GM23338 (cell line): ENCODE data around the gene PML. TPM values are rescaled to one million over a fixed set of nuclear protein-coding genes. Genes with fewer than 3 reads are reported as not detected.

Source experiments
- ATAC-seq: fragments of 200-7000 bp; cut with Tn5 transposase; 3 replicates; pipeline ENCODE4 v1.9.1; 2020
- DNase-seq: peaks from one replicate; pipeline ENCODE4 v3.0.0-alpha.2; 2015; ENCODE audit warnings: low spot score
- H2AFZ ChIP-seq: fragments of 200-600 bp; sonication (generic); 2 replicates; pipeline ENCODE4 v1.8.0; 2016; ENCODE audit warnings: antibody characterized with exemption, mild to moderate bottlenecking, moderate library complexity
- H3F3A ChIP-seq: fragments of 200-600 bp; sonication (generic); replicated peaks from 2 replicates; pipeline ENCODE4 v1.8.0; 2017; ENCODE audit warnings: antibody characterized with exemption, mixed run types, low read depth
- H3K27ac ChIP-seq: fragments of 200-600 bp; sonication (generic); 2 replicates; pipeline ENCODE4 v1.6.1; 2016; ENCODE audit warnings: low read depth
- H3K27me3 ChIP-seq: fragments of 200-600 bp; sonication (generic); 2 replicates; pipeline ENCODE4 v1.8.0; 2016; ENCODE audit warnings: mild to moderate bottlenecking, mixed run types, moderate library complexity; ENCODE audit not compliant: insufficient read depth
- H3K36me3 ChIP-seq: fragments of 200-600 bp; sonication (generic); 2 replicates; pipeline ENCODE4 v1.8.0; 2016; ENCODE audit warnings: mild to moderate bottlenecking; ENCODE audit not compliant: insufficient read depth
- H3K4me1 ChIP-seq: fragments of 200-600 bp; sonication (generic); 2 replicates; pipeline ENCODE4 v1.8.0; 2016; ENCODE audit warnings: mild to moderate bottlenecking, moderate library complexity; ENCODE audit not compliant: insufficient read depth
- H3K4me2 ChIP-seq: fragments of 200-600 bp; sonication (generic); 2 replicates; pipeline ENCODE4 v1.7.1; 2017; ENCODE audit warnings: mixed run types
- H3K4me3 ChIP-seq: fragments of 200-600 bp; sonication (generic); 2 replicates; pipeline ENCODE4 v1.6.1; 2016; ENCODE audit warnings: mixed run types
- H3K79me2 ChIP-seq: fragments of 200-600 bp; sonication (generic); replicated peaks from 2 replicates; pipeline ENCODE4 v1.8.0; 2017; ENCODE audit warnings: mild to moderate bottlenecking; ENCODE audit not compliant: insufficient read depth
- H3K9me2 ChIP-seq: fragments of 200-600 bp; sonication (generic); 2 replicates; pipeline ENCODE4 v1.8.0; 2017; ENCODE audit not compliant: insufficient read depth
- H4K20me1 ChIP-seq: fragments of 200-600 bp; sonication (generic); replicated peaks from 2 replicates; pipeline ENCODE4 v1.8.0; 2017; ENCODE audit warnings: mild to moderate bottlenecking; ENCODE audit not compliant: insufficient read depth
- H3K27ac Mint-ChIP-seq: 2 replicates; pipeline ENCODE4 v1.8.0; 2020; ENCODE audit warnings: inconsistent platforms, mild to moderate bottlenecking, moderate library complexity, mixed read lengths
- H3K27me3 Mint-ChIP-seq: 3 replicates; pipeline ENCODE4 v1.8.0; 2022; ENCODE audit warnings: low read depth, mild to moderate bottlenecking, moderate library complexity, mixed read lengths, inconsistent platforms; ENCODE audit not compliant: insufficient read depth, poor library complexity
- H3K36me3 Mint-ChIP-seq: 3 replicates; pipeline ENCODE4 v1.8.0; 2021; ENCODE audit warnings: low read depth, mild to moderate bottlenecking, inconsistent platforms, moderate library complexity, mixed read lengths
- H3K4me1 Mint-ChIP-seq: 3 replicates; pipeline ENCODE4 v1.8.0; 2020; ENCODE audit warnings: mild to moderate bottlenecking, inconsistent platforms, mixed read lengths
- H3K4me3 Mint-ChIP-seq: 3 replicates; pipeline ENCODE4 v1.8.0; 2021; ENCODE audit warnings: moderate library complexity, mild to moderate bottlenecking, inconsistent platforms, mixed read lengths
- H3K9me3 Mint-ChIP-seq: 3 replicates; pipeline ENCODE4 v1.8.0; 2020; ENCODE audit warnings: moderate library complexity, mild to moderate bottlenecking, inconsistent platforms, mixed read lengths
- CREB1 ChIP-seq: fragments of 250-450 bp; sonication (Bioruptor Pico); IDR thresholded peaks from 2 replicates; pipeline ENCODE4 v1.5.0; 2020; ENCODE audit warnings: low read depth, mild to moderate bottlenecking, moderate library complexity
- CTCF ChIP-seq, 2 experiments: fragments of 200-600 bp in 1 of 2; sonication (generic) in 1 of 2; conservative IDR thresholded peaks; 2 replicates each; pipeline versions ENCODE4 v1.5.1 to v1.6.1; 2016 to 2017; ENCODE audit warnings: antibody characterized with exemption in 2 of 2, low read depth in 2 of 2, mild to moderate bottlenecking in 2 of 2, moderate library complexity in 1 of 2
- EZH2 ChIP-seq: fragments of 200-600 bp; sonication (generic); IDR thresholded peaks from one replicate; pipeline ENCODE4 v1.8.0; 2017; ENCODE audit warnings: antibody characterized with exemption, mild to moderate bottlenecking, low read depth; ENCODE audit not compliant: unreplicated experiment
- EZH2phosphoT487 ChIP-seq: fragments of 200-600 bp; sonication (generic); IDR thresholded peaks from one replicate; pipeline ENCODE4 v1.8.1; 2018; ENCODE audit warnings: antibody characterized with exemption; ENCODE audit not compliant: unreplicated experiment
- JUNB ChIP-seq: IDR thresholded peaks from one replicate; pipeline ENCODE4 v1.6.1; 2016; ENCODE audit warnings: antibody characterized with exemption; ENCODE audit not compliant: unreplicated experiment
- NANOG ChIP-seq: IDR thresholded peaks from 2 replicates; pipeline ENCODE4 v1.6.1; 2016; ENCODE audit warnings: antibody characterized with exemption, borderline replicate concordance
- POLR2AphosphoS5 ChIP-seq: IDR thresholded peaks from 2 replicates; pipeline ENCODE4 v1.6.1; 2016; ENCODE audit warnings: antibody characterized with exemption, low read depth
- REST ChIP-seq: IDR thresholded peaks from one replicate; pipeline ENCODE4 v1.6.1; 2018; ENCODE audit warnings: antibody characterized with exemption; ENCODE audit not compliant: unreplicated experiment
- STAT1 ChIP-seq: IDR thresholded peaks from one replicate; pipeline ENCODE4 v1.6.1; 2016; ENCODE audit warnings: antibody characterized with exemption; ENCODE audit not compliant: unreplicated experiment
- ZNF114 ChIP-seq: fragments of 250-450 bp; sonication (Bioruptor Pico); IDR thresholded peaks from 2 replicates; pipeline ENCODE4 v1.5.0; 2020; ENCODE audit warnings: mild to moderate bottlenecking, moderate library complexity
- ZNF331 ChIP-seq: fragments of 250-450 bp; sonication (Bioruptor Pico); IDR thresholded peaks from 2 replicates; pipeline ENCODE4 v1.5.0; 2020; ENCODE audit warnings: low read depth, mild to moderate bottlenecking, moderate library complexity
- polyA plus RNA-seq: library from polyadenylated mRNA; unstranded; fragments of >200 nt; fragmentation: Nextera tagmentation; extraction: Ambion mirVana; gene quantifications from 2 replicates; pipeline ENCODE4 v1.2.1, GENCODE V29; 2016
- total RNA-seq: library from RNA; depleted of rRNA; stranded (reverse); fragments of >200 nt; shearing (Covaris generic); gene quantifications from 2 replicates; pipeline ENCODE4 v1.2.3, GENCODE V29; 2014
- TF ChIP-seq, protein P1 (sequence below): IDR thresholded peaks from 2 replicates; pipeline ENCODE4 v1.6.1; 2016; ENCODE audit warnings: antibody characterized with exemption
- TF ChIP-seq, protein P2 (sequence below): fragments of 250-450 bp; sonication (Bioruptor Pico); IDR thresholded peaks from 2 replicates; pipeline ENCODE4 v1.5.0; 2020; ENCODE audit warnings: mild to moderate bottlenecking, moderate library complexity

Gene PML
- total and polyA plus RNA-seq, 2 experiments from 2014 or later: 19.0 to 73.1 TPM

GRCh38 chr15:73952171-73952912 is 42.2 kb upstream of the PML start:
- no peaks in the 10 kb centered on the region for H3K79me2 ChIP-seq
- H3K27ac ChIP-seq: no peak overlapping the region
- Mint-ChIP-seq H3K9me3 (no peaks in the 10 kb centered on the region), H3K36me3 (no peaks in the 10 kb centered on the region; the same call in 2 of the 3 replicates), H3K4me3 (no peak overlapping the region), H3K4me1 (peaks cover 22% of the 10 kb centered on the region), H3K27me3 (peaks cover 21% of the 10 kb centered on the region), H3K27ac (no peak overlapping the region)
- 0 out of 2 replicates have a peak overlapping the region, but pooled peaks have one; percentile 88 for H2AFZ ChIP-seq
- DNase-seq (no peak), ATAC-seq (no peak)
- no peaks in the 10 kb centered on the region for H4K20me1 ChIP-seq
- peaks cover 4% of the 10 kb centered on the region; the same call in 1 of the 2 replicates for H3K4me1 ChIP-seq
- no peaks in the 10 kb centered on the region for H3K9me2 ChIP-seq
- no peak overlapping the region for H3K4me3 ChIP-seq
- no peaks in the 10 kb centered on the region for H3K27me3 ChIP-seq
- no peaks in the 10 kb centered on the region for H3K36me3 ChIP-seq
- H3K4me2 ChIP-seq: no peak overlapping the region
- no peaks in the 10 kb centered on the region for H3F3A ChIP-seq
- no peak for TF ChIP-seq CTCF (conservative IDR thresholded peaks at IDR 0.05; ENCODE audit: low read depth in 2 of 2)
- no peak for TF ChIP-seq POLR2AphosphoS5
- TF ChIP-seq ZNF331 (CRISPR knock-in tag): no peak
- TF ChIP-seq JUNB: no peak
- no peak for TF ChIP-seq NANOG
- no peak for TF ChIP-seq REST
- TF ChIP-seq, protein P1, sequence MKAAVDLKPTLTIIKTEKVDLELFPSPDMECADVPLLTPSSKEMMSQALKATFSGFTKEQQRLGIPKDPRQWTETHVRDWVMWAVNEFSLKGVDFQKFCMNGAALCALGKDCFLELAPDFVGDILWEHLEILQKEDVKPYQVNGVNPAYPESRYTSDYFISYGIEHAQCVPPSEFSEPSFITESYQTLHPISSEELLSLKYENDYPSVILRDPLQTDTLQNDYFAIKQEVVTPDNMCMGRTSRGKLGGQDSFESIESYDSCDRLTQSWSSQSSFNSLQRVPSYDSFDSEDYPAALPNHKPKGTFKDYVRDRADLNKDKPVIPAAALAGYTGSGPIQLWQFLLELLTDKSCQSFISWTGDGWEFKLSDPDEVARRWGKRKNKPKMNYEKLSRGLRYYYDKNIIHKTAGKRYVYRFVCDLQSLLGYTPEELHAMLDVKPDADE: no peak
- no peak for TF ChIP-seq STAT1
- no peak for TF ChIP-seq ZNF114 (CRISPR knock-in tag)
- TF ChIP-seq, protein P2, sequence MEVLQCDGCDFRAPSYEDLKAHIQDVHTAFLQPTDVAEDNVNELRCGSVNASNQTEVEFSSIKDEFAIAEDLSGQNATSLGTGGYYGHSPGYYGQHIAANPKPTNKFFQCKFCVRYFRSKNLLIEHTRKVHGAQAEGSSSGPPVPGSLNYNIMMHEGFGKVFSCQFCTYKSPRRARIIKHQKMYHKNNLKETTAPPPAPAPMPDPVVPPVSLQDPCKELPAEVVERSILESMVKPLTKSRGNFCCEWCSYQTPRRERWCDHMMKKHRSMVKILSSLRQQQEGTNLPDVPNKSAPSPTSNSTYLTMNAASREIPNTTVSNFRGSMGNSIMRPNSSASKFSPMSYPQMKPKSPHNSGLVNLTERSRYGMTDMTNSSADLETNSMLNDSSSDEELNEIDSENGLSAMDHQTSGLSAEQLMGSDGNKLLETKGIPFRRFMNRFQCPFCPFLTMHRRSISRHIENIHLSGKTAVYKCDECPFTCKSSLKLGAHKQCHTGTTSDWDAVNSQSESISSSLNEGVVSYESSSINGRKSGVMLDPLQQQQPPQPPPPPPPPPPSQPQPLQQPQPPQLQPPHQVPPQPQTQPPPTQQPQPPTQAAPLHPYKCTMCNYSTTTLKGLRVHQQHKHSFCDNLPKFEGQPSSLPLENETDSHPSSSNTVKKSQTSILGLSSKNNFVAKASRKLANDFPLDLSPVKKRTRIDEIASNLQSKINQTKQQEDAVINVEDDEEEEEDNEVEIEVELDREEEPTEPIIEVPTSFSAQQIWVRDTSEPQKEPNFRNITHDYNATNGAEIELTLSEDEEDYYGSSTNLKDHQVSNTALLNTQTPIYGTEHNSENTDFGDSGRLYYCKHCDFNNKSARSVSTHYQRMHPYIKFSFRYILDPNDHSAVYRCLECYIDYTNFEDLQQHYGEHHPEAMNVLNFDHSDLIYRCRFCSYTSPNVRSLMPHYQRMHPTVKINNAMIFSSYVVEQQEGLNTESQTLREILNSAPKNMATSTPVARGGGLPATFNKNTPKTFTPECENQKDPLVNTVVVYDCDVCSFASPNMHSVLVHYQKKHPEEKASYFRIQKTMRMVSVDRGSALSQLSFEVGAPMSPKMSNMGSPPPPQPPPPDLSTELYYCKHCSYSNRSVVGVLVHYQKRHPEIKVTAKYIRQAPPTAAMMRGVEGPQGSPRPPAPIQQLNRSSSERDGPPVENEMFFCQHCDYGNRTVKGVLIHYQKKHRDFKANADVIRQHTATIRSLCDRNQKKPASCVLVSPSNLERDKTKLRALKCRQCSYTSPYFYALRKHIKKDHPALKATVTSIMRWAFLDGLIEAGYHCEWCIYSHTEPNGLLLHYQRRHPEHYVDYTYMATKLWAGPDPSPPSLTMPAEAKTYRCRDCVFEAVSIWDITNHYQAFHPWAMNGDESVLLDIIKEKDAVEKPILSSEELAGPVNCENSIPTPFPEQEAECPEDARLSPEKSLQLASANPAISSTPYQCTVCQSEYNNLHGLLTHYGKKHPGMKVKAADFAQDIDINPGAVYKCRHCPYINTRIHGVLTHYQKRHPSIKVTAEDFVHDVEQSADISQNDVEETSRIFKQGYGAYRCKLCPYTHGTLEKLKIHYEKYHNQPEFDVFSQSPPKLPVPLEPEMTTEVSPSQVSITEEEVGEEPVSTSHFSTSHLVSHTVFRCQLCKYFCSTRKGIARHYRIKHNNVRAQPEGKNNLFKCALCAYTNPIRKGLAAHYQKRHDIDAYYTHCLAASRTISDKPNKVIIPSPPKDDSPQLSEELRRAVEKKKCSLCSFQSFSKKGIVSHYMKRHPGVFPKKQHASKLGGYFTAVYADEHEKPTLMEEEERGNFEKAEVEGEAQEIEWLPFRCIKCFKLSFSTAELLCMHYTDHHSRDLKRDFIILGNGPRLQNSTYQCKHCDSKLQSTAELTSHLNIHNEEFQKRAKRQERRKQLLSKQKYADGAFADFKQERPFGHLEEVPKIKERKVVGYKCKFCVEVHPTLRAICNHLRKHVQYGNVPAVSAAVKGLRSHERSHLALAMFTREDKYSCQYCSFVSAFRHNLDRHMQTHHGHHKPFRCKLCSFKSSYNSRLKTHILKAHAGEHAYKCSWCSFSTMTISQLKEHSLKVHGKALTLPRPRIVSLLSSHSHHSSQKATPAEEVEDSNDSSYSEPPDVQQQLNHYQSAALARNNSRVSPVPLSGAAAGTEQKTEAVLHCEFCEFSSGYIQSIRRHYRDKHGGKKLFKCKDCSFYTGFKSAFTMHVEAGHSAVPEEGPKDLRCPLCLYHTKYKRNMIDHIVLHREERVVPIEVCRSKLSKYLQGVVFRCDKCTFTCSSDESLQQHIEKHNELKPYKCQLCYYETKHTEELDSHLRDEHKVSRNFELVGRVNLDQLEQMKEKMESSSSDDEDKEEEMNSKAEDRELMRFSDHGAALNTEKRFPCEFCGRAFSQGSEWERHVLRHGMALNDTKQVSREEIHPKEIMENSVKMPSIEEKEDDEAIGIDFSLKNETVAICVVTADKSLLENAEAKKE: no peak
- no peak for TF ChIP-seq EZH2
- TF ChIP-seq CREB1 (CRISPR knock-in tag): no peak
- TF ChIP-seq EZH2phosphoT487: no peak
